HG02571 (cell line): ENCODE measurements around the gene CDON.

ENCODE experiments used
- ATAC-seq: cut with Tn5 transposase; IDR thresholded peaks from one replicate; pipeline ENCODE4 v1.9.1; 2021; ENCODE audit warnings: mild to moderate bottlenecking, moderate library complexity; ENCODE audit not compliant: unreplicated experiment

The CDON gene

GRCh38 chr11:125958872-125959400 is 103.7 kb downstream of the CDON start:
- ATAC-seq: no peak

GRCh38 chr11:125957618-125958332 is 104.9 kb downstream of the CDON start:
- ATAC-seq: no peak

GRCh38 chr11:125956391-125957134 is 106.1 kb downstream of the CDON start:
- ATAC-seq: no peak

GRCh38 chr11:125955856-125956255 is 106.8 kb downstream of the CDON start:
- ATAC-seq: no peak

- ATAC-seq: no peak
Measured at GRCh38 chr11:125954945-125955640, 107.6 kb downstream of the CDON start.

- ATAC-seq: no peak
Measured at GRCh38 chr11:125954123-125954944, 108.3 kb downstream of the CDON start.

- no peak for ATAC-seq
Measured at GRCh38 chr11:125953401-125953935, 109.2 kb downstream of the CDON start.

GRCh38 chr11:125952973-125953372 is 109.7 kb downstream of the CDON start:
- no peak for ATAC-seq

- no peak for ATAC-seq
Measured at GRCh38 chr11:125952559-125952958, 110.1 kb downstream of the CDON start.

- ATAC-seq: no peak
Measured at GRCh38 chr11:125951731-125952130, 110.9 kb downstream of the CDON start.

- no peak for ATAC-seq
Measured at GRCh38 chr11:125950696-125951651, 111.7 kb downstream of the CDON start.

- ATAC-seq: no peak
Measured at GRCh38 chr11:125950178-125950490, 112.5 kb downstream of the CDON start.

GRCh38 chr11:125949271-125950177 is 113.1 kb downstream of the CDON start:
- no peak for ATAC-seq

- no peak for ATAC-seq
Measured at GRCh38 chr11:125948278-125949051, 114.2 kb downstream of the CDON start.

GRCh38 chr11:125947419-125948277 is 115.0 kb downstream of the CDON start:
- ATAC-seq: no peak

- no peak for ATAC-seq
Measured at GRCh38 chr11:125946712-125947418, 115.8 kb downstream of the CDON start.
